ENCODE results near the gene NHLRC1.

The NHLRC1 gene

GRCh38 chr6:18080544-18080943, 41.9 kb downstream of the NHLRC1 start:
- no peak for DNase-seq

- DNase-seq: no peak
Measured at GRCh38 chr6:18078866-18079265, 43.6 kb downstream of the NHLRC1 start.

- DNase-seq: no peak
Measured at GRCh38 chr6:18076231-18076630, 46.2 kb downstream of the NHLRC1 start.

DNA sequence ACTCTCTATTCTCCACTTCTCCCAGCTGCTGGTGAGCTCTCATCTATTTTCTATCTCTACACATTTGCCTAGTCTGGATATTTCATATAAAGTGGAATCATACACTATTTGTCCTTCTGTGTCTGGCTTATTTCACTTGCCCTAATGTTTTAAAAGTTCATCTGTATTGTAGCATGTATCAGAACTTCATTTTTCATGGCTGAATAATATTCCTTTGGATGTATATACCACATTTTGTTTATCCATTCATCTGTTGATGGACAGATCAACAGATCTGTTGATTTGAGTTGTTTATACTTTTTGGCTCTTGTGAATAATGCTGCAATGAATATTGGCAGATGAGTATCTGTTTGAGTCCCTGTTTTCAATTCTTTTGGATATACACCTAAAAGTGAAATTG, 49.6 kb downstream of the NHLRC1 start:
- no peak for DNase-seq

GRCh38 chr6:18070486-18070885, 52.0 kb downstream of the NHLRC1 start:
- no peak for DNase-seq

Measured in DMS 273 treated with DMSO at 0.1 percent for 48 hours (cell line).